ENCODE results near the gene SDE2. TPM values are rescaled to one million over a fixed set of nuclear protein-coding genes. Genes with fewer than 3 reads are reported as not detected.

SDE2 gene
- total and polyA plus RNA-seq, 2 donors (not counting 1 experiment from before 2014, with no cell fraction given): 10.0 to 26.0 TPM

- H3K27ac Mint-ChIP-seq: no peak overlapping the region
- Histone ChIP-seq H3K4me3 (ENCODE audit: control extremely low read depth in 1 of 5, extremely low read depth in 1 of 5, insufficient read depth in 1 of 5, low read depth in 2 of 5, low read length in 4 of 5) (no peak overlapping the region), H3K4me1 (ENCODE audit: control insufficient read depth in 2 of 2, insufficient read depth in 2 of 2, low read length in 2 of 2) (peaks cover 21 to 28% of the 10 kb centered on the region in 2 donors), H3K4me2 (replicated peaks; ENCODE audit: low read depth, low read length, poor library complexity, severe bottlenecking) (no peak overlapping the region), H4K20me1 (ENCODE audit: control insufficient read depth, insufficient read depth, low read length, poor library complexity, severe bottlenecking) (no peaks in the 10 kb centered on the region), H3K9me3 (ENCODE audit: control extremely low read depth in 1 of 3, control insufficient read depth in 2 of 3, insufficient read depth in 1 of 3, low read length in 2 of 3) (no peaks in the 10 kb centered on the region), H3K27me3 (replicated peaks in 1 of 4; ENCODE audit: control extremely low read depth in 1 of 4, control insufficient read depth in 3 of 4, insufficient read depth in 4 of 4, low read length in 3 of 4) (no peaks in the 10 kb centered on the region), H3K9ac (ENCODE audit: low read length) (no peak overlapping the region), H3K27ac (ENCODE audit: low read length in 2 of 2) (no peak overlapping the region), H2AFZ (ENCODE audit: insufficient read depth, low read depth, low read length, poor library complexity, severe bottlenecking) (no peak overlapping the region), H3K79me2 (ENCODE audit: control insufficient read depth, insufficient read depth, low read length) (no peaks in the 10 kb centered on the region), H3K36me3 (replicated peaks in 1 of 2; ENCODE audit: control extremely low read depth in 1 of 2, control insufficient read depth in 1 of 2, extremely low read depth in 1 of 2, insufficient read depth in 2 of 2, low read length in 1 of 2) (no peaks in the 10 kb centered on the region)
- no peaks in the 10 kb centered on the region for H3K27me3 Mint-ChIP-seq
- ChIA-PET CTCF (interaction anchor here (0.7 to 1.1 kb wide), 5 partner anchors 15 to 91 kb away, joined by 3 to 5 read pairs (median 4); no protein-coding TSS in a partner anchor), POLR2A (interaction anchor here (1.1 to 1.9 kb wide), 2 partner anchors 28 to 35 kb away, joined by 3 to 7 read pairs; partner anchors contain the start of genes H3-3A and SDE2)
- H3K4me1 Mint-ChIP-seq: peaks cover 29% of the 10 kb centered on the region
- no peaks in the 10 kb centered on the region for H3K9me3 Mint-ChIP-seq (ENCODE audit: insufficient read depth)
- 37% methylated on average over 3 of the region's 6 CpGs for WGBS (ENCODE audit: insufficient coverage)
- H3K4me3 Mint-ChIP-seq: no peak overlapping the region
- intact Hi-C loops (cut with micrococcal nuclease): no loop called here
- peak; percentile 35 for DNase-seq
- TF ChIP-seq CTCF (IDR thresholded peaks at IDR 0.05) (no peak), EZH2 (IDR thresholded peaks at IDR 0.05; ENCODE audit: borderline replicate concordance, insufficient read depth, low read depth, low read length, poor library complexity, severe bottlenecking) (no peak)
- ATAC-seq (ENCODE audit: low read depth): peak; percentile 51
Observed at GRCh38 chr1:226034482-226034881, 35.3 kb upstream of the SDE2 start.

GRCh38 chr1:226033991-226034390, 34.8 kb upstream of the SDE2 start:
- ChIA-PET POLR2A (interaction anchor here (1.1 to 1.9 kb wide), 2 partner anchors 29 to 34 kb away, joined by 3 to 7 read pairs; partner anchors contain the start of genes H3-3A and SDE2), CTCF (interaction anchor here (0.7 to 1.1 kb wide), 5 partner anchors 19 to 387 kb away, joined by 3 to 5 read pairs (median 5); no protein-coding TSS in a partner anchor)
- no peaks in the 10 kb centered on the region for H3K79me2 ChIP-seq (ENCODE audit: control insufficient read depth, insufficient read depth, low read length)
- intact Hi-C loops (cut with micrococcal nuclease): no loop called here
- Mint-ChIP-seq H3K9me3 (ENCODE audit: insufficient read depth) (no peaks in the 10 kb centered on the region), H3K4me3 (no peak overlapping the region), H3K27ac (peak overlapping the region; percentile 10), H3K4me1 (peaks cover 33% of the 10 kb centered on the region), H3K27me3 (no peaks in the 10 kb centered on the region)
- H3K4me2 ChIP-seq (replicated peaks; ENCODE audit: low read depth, low read length, poor library complexity, severe bottlenecking): no peak overlapping the region
- H3K9ac ChIP-seq (ENCODE audit: low read length): no peak overlapping the region
- peak overlapping the region in 1 of 5 experiments; percentile 23 for H3K4me3 ChIP-seq (ENCODE audit: control extremely low read depth in 1 of 5, extremely low read depth in 1 of 5, insufficient read depth in 1 of 5, low read depth in 2 of 5, low read length in 4 of 5)
- H3K4me1 ChIP-seq (ENCODE audit: control insufficient read depth in 2 of 2, insufficient read depth in 2 of 2, low read length in 2 of 2): peaks cover 26 to 33% of the 10 kb centered on the region in 2 donors
- no peak overlapping the region for H3K27ac ChIP-seq (ENCODE audit: low read length in 2 of 2)
- H4K20me1 ChIP-seq (ENCODE audit: control insufficient read depth, insufficient read depth, low read length, poor library complexity, severe bottlenecking): no peaks in the 10 kb centered on the region
- ATAC-seq (ENCODE audit: low read depth) (no peak), DNase-seq (no peak)
- no peaks in the 10 kb centered on the region for H3K9me3 ChIP-seq (ENCODE audit: control extremely low read depth in 1 of 3, control insufficient read depth in 2 of 3, insufficient read depth in 1 of 3, low read length in 2 of 3)
- H3K27me3 ChIP-seq (replicated peaks in 1 of 4; ENCODE audit: control extremely low read depth in 1 of 4, control insufficient read depth in 3 of 4, insufficient read depth in 4 of 4, low read length in 3 of 4): no peaks in the 10 kb centered on the region
- TF ChIP-seq EZH2 (IDR thresholded peaks at IDR 0.05; ENCODE audit: borderline replicate concordance, insufficient read depth, low read depth, low read length, poor library complexity, severe bottlenecking) (no peak), CTCF (IDR thresholded peaks at IDR 0.05) (no peak)
- H2AFZ ChIP-seq (ENCODE audit: insufficient read depth, low read depth, low read length, poor library complexity, severe bottlenecking): no peak overlapping the region
- no peaks in the 10 kb centered on the region for H3K36me3 ChIP-seq (replicated peaks in 1 of 2; ENCODE audit: control extremely low read depth in 1 of 2, control insufficient read depth in 1 of 2, extremely low read depth in 1 of 2, insufficient read depth in 2 of 2, low read length in 1 of 2)

Measured in B cell (primary cell).